ENCODE data around the gene RNF113A.
A peak's percentile ranks its signal among the peaks of the same experiment; 100 is the strongest.
"Not testable (repeated sequence)": the region's sequence is repeated elsewhere in the genome, so short reads cannot be mapped to it uniquely, and the experiment has no call there.

The RNF113A gene

DNA sequence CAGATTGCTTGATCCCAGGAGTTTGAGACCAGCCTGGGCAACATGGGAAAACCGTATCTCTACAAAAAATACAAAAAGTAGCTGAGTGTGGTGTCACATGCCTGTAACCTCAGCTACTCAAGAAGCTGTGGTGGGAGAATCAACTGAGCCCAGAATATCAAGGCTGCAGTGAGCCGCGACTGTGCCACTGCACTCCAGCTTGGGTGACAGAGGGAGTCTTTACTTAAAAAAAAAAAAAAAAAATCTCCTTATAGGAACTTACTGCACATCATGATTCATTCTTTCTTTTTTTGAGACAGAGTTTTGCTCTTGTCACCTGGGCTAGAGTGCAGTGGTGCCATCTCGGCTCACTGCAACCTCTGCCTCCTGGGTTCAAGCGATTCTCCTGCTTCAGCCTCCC is 43.1 kb downstream of the RNF113A start:
- no peak for DNase-seq

- DNase-seq = no peak
These were observed 45.1 kb downstream of the RNF113A start for GRCh38 chrX:119826399-119826959.

DNA sequence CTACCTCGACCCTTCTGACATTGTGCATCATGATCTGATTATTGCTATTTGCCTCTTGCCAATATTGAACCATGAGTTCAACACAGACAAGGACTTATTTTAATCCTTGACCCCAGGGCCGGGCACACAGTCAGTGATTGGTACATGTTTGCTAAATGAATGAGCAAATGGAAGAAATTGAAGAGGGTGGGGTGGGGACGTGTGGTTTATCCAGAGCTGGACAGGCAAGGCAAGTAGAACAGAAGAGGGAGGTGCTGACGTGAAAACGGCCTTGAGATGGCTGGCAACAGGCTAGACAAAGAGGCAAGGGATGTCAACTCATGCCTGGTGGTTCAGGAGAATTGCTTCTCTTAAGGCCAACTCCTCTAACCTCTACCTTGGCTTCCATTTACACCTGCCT is 47.3 kb downstream of the RNF113A start:
- DNase-seq = not testable (repeated sequence)

DNA sequence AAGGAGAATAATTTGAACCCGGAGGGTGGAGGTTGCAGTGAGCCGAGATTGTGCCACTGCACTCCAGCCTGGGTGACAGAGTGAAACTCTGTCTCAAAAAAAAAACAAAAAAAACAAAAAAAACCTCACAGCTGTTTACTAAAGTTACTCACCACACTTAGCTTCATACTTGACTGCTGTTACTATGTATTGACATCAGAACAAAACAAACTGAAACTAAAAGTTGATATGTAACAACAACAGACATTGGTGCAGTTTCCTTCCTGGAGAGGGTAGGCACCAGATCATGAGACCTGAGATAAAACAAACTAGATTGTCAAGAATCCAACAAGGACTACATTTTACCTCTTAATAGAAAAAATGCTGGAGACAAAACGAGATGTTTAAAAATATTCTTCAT is 49.8 kb downstream of the RNF113A start:
- peak; percentile 3 for DNase-seq
